HEK293 (cell line): ENCODE results near the gene HDHD5.
A peak's percentile ranks its signal among the peaks of the same experiment; 100 is the strongest.

ENCODE experiments used
- KLF1 ChIP-seq: fragments of 450-650 bp; formaldehyde crosslinking; IDR thresholded peaks from 2 replicates; pipeline ENCODE4 v1.5.1; 2016; ENCODE audit warnings: missing biosample characterization, missing genetic modification characterization
- MEIS1 ChIP-seq: sonication (generic); formaldehyde crosslinking; IDR thresholded peaks from 2 replicates; pipeline ENCODE4 v1.8.1; 2022; ENCODE audit warnings: missing genetic modification reagents, mild to moderate bottlenecking, borderline replicate concordance
- SP3 ChIP-seq: fragments of 450-650 bp; formaldehyde crosslinking; IDR thresholded peaks from 2 replicates; pipeline ENCODE4 v1.5.1; 2016; ENCODE audit warnings: missing biosample characterization, missing genetic modification characterization
- YY2 ChIP-seq: fragments of 450-650 bp; formaldehyde crosslinking; IDR thresholded peaks from 2 replicates; pipeline ENCODE4 v1.5.1; 2016; ENCODE audit warnings: missing biosample characterization, missing genetic modification characterization
- ZBTB44 ChIP-seq: fragments of 450-650 bp; IDR thresholded peaks from 2 replicates; pipeline ENCODE4 v1.5.1; 2018; ENCODE audit warnings: missing biosample characterization, mild to moderate bottlenecking, missing genetic modification characterization
- ZNF112 ChIP-seq: fragments of 450-650 bp; formaldehyde crosslinking; IDR thresholded peaks from 2 replicates; pipeline ENCODE4 v1.5.0; 2017; ENCODE audit warnings: missing biosample characterization, missing genetic modification characterization
- ZNF174 ChIP-seq: fragments of 450-650 bp; formaldehyde crosslinking; IDR thresholded peaks from 2 replicates; pipeline ENCODE4 v1.5.0; 2017; ENCODE audit warnings: missing biosample characterization, mild to moderate bottlenecking, missing genetic modification characterization
- ZNF280C ChIP-seq: fragments of 450-650 bp; formaldehyde crosslinking; IDR thresholded peaks from 2 replicates; pipeline ENCODE4 v1.5.1; 2016; ENCODE audit warnings: missing biosample characterization, missing genetic modification characterization
- ZNF37A ChIP-seq: fragments of 450-650 bp; IDR thresholded peaks from 2 replicates; pipeline ENCODE4 v1.5.1; 2018; ENCODE audit warnings: missing biosample characterization, missing genetic modification characterization
- ZNF391 ChIP-seq: fragments of 450-650 bp; formaldehyde crosslinking; IDR thresholded peaks from 2 replicates; pipeline ENCODE4 v1.5.1; 2016; ENCODE audit warnings: low read depth, missing biosample characterization, missing genetic modification characterization, borderline replicate concordance
- ZNF488 ChIP-seq: fragments of 450-650 bp; formaldehyde crosslinking; IDR thresholded peaks from 2 replicates; pipeline ENCODE4 v1.5.1; 2016; ENCODE audit warnings: missing biosample characterization, missing genetic modification characterization
- ZNF521 ChIP-seq: fragments of 450-650 bp; formaldehyde crosslinking; IDR thresholded peaks from 2 replicates; pipeline ENCODE4 v1.5.1; 2017; ENCODE audit warnings: missing biosample characterization, mild to moderate bottlenecking, missing genetic modification characterization
- ZNF544 ChIP-seq: fragments of 450-650 bp; formaldehyde crosslinking; IDR thresholded peaks from 2 replicates; pipeline ENCODE4 v1.5.0; 2017; ENCODE audit warnings: missing biosample characterization, missing genetic modification characterization
- ZNF548 ChIP-seq: fragments of 450-650 bp; formaldehyde crosslinking; IDR thresholded peaks from 2 replicates; pipeline ENCODE4 v1.5.1; 2016; ENCODE audit warnings: missing biosample characterization, missing genetic modification characterization
- ZNF555 ChIP-seq: fragments of 450-650 bp; formaldehyde crosslinking; conservative IDR thresholded peaks from 2 replicates; pipeline ENCODE4 v1.5.1; 2017; ENCODE audit warnings: missing biosample characterization, mild to moderate bottlenecking, missing genetic modification characterization, inconsistent platforms
- ZNF561 ChIP-seq: fragments of 450-650 bp; IDR thresholded peaks from 2 replicates; pipeline ENCODE4 v1.5.1; 2018; ENCODE audit warnings: missing biosample characterization, missing genetic modification characterization, borderline replicate concordance
- ZNF626 ChIP-seq: fragments of 450-650 bp; sonication (Bioruptor Pico); formaldehyde crosslinking; IDR thresholded peaks from 2 replicates; pipeline ENCODE4 v1.5.1; 2018; ENCODE audit warnings: missing biosample characterization, missing genetic modification characterization, inconsistent platforms
- ZNF629 ChIP-seq: fragments of 450-650 bp; formaldehyde crosslinking; IDR thresholded peaks from 2 replicates; pipeline ENCODE4 v1.5.1; 2017; ENCODE audit warnings: missing biosample characterization, missing genetic modification characterization
- ZNF654 ChIP-seq: fragments of 450-650 bp; formaldehyde crosslinking; IDR thresholded peaks from 2 replicates; pipeline ENCODE4 v1.5.1; 2016; ENCODE audit warnings: low read depth, missing biosample characterization, missing genetic modification characterization
- ZNF768 ChIP-seq: fragments of 450-650 bp; formaldehyde crosslinking; IDR thresholded peaks from 2 replicates; pipeline ENCODE4 v1.5.1; 2018; ENCODE audit warnings: missing biosample characterization, mild to moderate bottlenecking, missing genetic modification characterization
- ZXDB ChIP-seq: fragments of 450-650 bp; formaldehyde crosslinking; IDR thresholded peaks from 2 replicates; pipeline ENCODE4 v1.5.1; 2016; ENCODE audit warnings: missing biosample characterization, missing genetic modification characterization
- TF ChIP-seq, protein P1 (sequence below): sonication (generic); formaldehyde crosslinking; IDR thresholded peaks from 2 replicates; pipeline ENCODE4 v1.8.1; 2022; ENCODE audit warnings: mild to moderate bottlenecking, moderate library complexity, missing genetic modification reagents
- TF ChIP-seq, protein P2 (sequence below): fragments of 450-650 bp; formaldehyde crosslinking; conservative IDR thresholded peaks from 2 replicates; pipeline ENCODE4 v1.5.1; 2016; ENCODE audit warnings: low read depth, missing biosample characterization, missing genetic modification characterization
- TF ChIP-seq, protein P3 (sequence below): fragments of 450-650 bp; formaldehyde crosslinking; IDR thresholded peaks from 2 replicates; pipeline ENCODE4 v1.5.1; 2016; ENCODE audit warnings: missing biosample characterization, missing genetic modification characterization
- TF ChIP-seq, protein P4 (sequence below): fragments of 450-650 bp; formaldehyde crosslinking; IDR thresholded peaks from 2 replicates; pipeline ENCODE4 v1.5.1; 2017; ENCODE audit warnings: missing biosample characterization, missing genetic modification characterization

The HDHD5 gene

DNA sequence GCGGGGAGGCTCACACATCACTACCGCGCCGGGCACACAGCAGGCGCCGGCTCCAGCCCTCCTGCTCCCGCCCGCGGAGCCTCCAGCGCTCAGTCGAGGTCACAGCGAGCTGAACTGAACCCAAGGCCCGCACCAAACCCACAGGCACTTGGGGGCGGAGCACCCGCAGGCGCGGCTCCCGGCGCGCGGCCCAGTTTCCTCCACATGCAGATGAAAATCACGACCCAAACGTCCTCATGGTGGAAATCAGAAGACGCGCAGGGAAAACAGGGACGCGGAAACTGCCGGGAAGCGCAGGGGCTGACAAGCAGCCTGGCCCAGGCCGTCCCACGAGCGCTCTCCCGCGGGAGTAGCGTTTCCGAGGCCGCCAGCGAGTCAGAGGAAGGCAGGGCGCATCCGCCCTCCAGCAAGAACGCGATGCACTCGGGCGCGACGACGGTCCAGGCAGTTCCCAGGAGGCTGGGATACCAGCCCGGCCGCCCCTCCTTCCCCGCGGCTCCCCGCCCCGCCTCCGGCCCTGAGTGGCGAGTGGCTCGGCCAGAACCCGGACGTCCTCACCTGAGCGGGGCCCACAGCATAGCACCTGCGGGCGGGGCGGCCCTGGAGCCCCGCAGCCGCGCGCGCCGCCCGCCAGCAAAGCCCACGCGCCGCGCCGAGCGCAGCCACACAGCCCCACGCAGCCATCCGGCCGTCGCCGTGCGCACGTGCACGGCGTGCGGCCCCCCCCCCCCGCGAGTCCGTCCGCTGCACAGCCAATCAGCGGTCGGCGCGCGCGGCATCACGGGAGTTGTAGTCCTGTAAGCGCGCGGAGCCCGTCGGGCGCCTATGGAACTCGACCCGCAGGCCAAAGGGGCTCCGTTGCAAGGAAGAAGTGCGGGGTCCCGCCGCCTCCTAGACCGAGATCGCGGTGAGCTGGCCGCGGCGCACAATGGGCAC lies at the start of gene HDHD5 (continued):
- TF ChIP-seq, protein P1, sequence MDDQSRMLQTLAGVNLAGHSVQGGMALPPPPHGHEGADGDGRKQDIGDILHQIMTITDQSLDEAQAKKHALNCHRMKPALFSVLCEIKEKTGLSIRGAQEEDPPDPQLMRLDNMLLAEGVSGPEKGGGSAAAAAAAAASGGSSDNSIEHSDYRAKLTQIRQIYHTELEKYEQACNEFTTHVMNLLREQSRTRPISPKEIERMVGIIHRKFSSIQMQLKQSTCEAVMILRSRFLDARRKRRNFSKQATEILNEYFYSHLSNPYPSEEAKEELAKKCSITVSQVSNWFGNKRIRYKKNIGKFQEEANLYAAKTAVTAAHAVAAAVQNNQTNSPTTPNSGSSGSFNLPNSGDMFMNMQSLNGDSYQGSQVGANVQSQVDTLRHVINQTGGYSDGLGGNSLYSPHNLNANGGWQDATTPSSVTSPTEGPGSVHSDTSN (CRISPR knock-in tag) = no peak; the same call in 1 of the 2 replicates
- TF ChIP-seq ZNF112 (tag by site-specific recombination) (no peak), ZNF768 (no peak), ZXDB (tag by site-specific recombination) (peak; percentile 91), ZNF280C (tag by site-specific recombination) (no peak), ZNF654 (tag by site-specific recombination) (no peak), ZNF544 (tag by site-specific recombination) (no peak), ZNF488 (tag by site-specific recombination) (no peak), SP3 (tag by site-specific recombination) (peak; percentile 84), ZBTB44 (tag by site-specific recombination) (no peak), ZNF629 (tag by site-specific recombination) (peak; percentile 32; the same call in 1 of the 2 replicates), ZNF626 (no peak), ZNF548 (tag by site-specific recombination) (no peak), ZNF561 (tag by site-specific recombination) (0 out of 2 replicates have a peak, but pooled peaks have one; percentile 18), YY2 (tag by site-specific recombination) (no peak; the same call in 1 of the 2 replicates), ZNF521 (tag by site-specific recombination) (no peak), MEIS1 (CRISPR knock-in tag) (0 out of 2 replicates have a peak, but pooled peaks have one; percentile 38), KLF1 (tag by site-specific recombination) (peak; percentile 65), ZNF174 (tag by site-specific recombination) (no peak), ZNF391 (0 out of 2 replicates have a peak, but pooled peaks have one; percentile 42), ZNF37A (tag by site-specific recombination) (no peak), ZNF555 (tag by site-specific recombination) (no peak)
- TF ChIP-seq, protein P2, sequence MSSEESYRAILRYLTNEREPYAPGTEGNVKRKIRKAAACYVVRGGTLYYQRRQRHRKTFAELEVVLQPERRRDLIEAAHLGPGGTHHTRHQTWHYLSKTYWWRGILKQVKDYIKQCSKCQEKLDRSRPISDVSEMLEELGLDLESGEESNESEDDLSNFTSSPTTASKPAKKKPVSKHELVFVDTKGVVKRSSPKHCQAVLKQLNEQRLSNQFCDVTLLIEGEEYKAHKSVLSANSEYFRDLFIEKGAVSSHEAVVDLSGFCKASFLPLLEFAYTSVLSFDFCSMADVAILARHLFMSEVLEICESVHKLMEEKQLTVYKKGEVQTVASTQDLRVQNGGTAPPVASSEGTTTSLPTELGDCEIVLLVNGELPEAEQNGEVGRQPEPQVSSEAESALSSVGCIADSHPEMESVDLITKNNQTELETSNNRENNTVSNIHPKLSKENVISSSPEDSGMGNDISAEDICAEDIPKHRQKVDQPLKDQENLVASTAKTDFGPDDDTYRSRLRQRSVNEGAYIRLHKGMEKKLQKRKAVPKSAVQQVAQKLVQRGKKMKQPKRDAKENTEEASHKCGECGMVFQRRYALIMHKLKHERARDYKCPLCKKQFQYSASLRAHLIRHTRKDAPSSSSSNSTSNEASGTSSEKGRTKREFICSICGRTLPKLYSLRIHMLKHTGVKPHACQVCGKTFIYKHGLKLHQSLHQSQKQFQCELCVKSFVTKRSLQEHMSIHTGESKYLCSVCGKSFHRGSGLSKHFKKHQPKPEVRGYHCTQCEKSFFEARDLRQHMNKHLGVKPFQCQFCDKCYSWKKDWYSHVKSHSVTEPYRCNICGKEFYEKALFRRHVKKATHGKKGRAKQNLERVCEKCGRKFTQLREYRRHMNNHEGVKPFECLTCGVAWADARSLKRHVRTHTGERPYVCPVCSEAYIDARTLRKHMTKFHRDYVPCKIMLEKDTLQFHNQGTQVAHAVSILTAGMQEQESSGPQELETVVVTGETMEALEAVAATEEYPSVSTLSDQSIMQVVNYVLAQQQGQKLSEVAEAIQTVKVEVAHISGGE (tag by site-specific recombination) = peak; percentile 41; the same call in 1 of the 2 replicates
- TF ChIP-seq, protein P3, sequence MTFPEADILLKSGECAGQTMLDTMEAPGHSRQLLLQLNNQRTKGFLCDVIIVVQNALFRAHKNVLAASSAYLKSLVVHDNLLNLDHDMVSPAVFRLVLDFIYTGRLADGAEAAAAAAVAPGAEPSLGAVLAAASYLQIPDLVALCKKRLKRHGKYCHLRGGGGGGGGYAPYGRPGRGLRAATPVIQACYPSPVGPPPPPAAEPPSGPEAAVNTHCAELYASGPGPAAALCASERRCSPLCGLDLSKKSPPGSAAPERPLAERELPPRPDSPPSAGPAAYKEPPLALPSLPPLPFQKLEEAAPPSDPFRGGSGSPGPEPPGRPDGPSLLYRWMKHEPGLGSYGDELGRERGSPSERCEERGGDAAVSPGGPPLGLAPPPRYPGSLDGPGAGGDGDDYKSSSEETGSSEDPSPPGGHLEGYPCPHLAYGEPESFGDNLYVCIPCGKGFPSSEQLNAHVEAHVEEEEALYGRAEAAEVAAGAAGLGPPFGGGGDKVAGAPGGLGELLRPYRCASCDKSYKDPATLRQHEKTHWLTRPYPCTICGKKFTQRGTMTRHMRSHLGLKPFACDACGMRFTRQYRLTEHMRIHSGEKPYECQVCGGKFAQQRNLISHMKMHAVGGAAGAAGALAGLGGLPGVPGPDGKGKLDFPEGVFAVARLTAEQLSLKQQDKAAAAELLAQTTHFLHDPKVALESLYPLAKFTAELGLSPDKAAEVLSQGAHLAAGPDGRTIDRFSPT = no peak; the same call in 1 of the 2 replicates
- TF ChIP-seq, protein P4, sequence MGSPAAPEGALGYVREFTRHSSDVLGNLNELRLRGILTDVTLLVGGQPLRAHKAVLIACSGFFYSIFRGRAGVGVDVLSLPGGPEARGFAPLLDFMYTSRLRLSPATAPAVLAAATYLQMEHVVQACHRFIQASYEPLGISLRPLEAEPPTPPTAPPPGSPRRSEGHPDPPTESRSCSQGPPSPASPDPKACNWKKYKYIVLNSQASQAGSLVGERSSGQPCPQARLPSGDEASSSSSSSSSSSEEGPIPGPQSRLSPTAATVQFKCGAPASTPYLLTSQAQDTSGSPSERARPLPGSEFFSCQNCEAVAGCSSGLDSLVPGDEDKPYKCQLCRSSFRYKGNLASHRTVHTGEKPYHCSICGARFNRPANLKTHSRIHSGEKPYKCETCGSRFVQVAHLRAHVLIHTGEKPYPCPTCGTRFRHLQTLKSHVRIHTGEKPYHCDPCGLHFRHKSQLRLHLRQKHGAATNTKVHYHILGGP (tag by site-specific recombination) = no peak
